ENCODE measurements around the gene TGFBR2.
A peak's percentile ranks its signal among the peaks of the same experiment; 100 is the strongest.

Gene TGFBR2

GRCh38 chr3:30577788-30578187 is 28.6 kb upstream of the TGFBR2 start:
- H3K27ac ChIP-seq = no peak overlapping the region
- no peak for DNase-seq (ENCODE audit: low spot score)
- POLR2A ChIA-PET (ENCODE audit: low non-redundant PET) = no interaction called here

GRCh38 chr3:30578479-30578878 is 27.9 kb upstream of the TGFBR2 start:
- TF ChIP-seq CTCF (conservative IDR thresholded peaks at IDR 0.05; ENCODE audit: low read depth) = no peak
- POLR2A ChIA-PET (ENCODE audit: low non-redundant PET) = no interaction called here

More at GRCh38 chr3:30577788-30578187, 28.6 kb upstream of the TGFBR2 start:
- TF ChIP-seq CTCF (conservative IDR thresholded peaks at IDR 0.05; ENCODE audit: low read depth) = no peak
- CTCF ChIA-PET = interaction anchor here (1.8 kb wide), 1 partner anchor 9 kb away, joined by 5 read pairs; no protein-coding TSS in a partner anchor

GRCh38 chr3:30578986-30579579 is 27.3 kb upstream of the TGFBR2 start:
- no peak for DNase-seq (ENCODE audit: low spot score)
- no peak overlapping the region for H3K27ac ChIP-seq
- ChIA-PET CTCF (interaction anchor here (0.5 to 1.8 kb wide), 3 partner anchors 11 to 18 kb away, joined by 3 to 5 read pairs (median 3); no protein-coding TSS in a partner anchor), POLR2A (ENCODE audit: low non-redundant PET) (no interaction called here)
- no peak for TF ChIP-seq CTCF (conservative IDR thresholded peaks at IDR 0.05; ENCODE audit: low read depth)

More at GRCh38 chr3:30578479-30578878, 27.9 kb upstream of the TGFBR2 start:
- H3K27ac ChIP-seq = no peak overlapping the region
- DNase-seq (ENCODE audit: low spot score) = peak; percentile 5
- CTCF ChIA-PET = interaction anchor here (1.8 kb wide), 1 partner anchor 10 kb away, joined by 5 read pairs; no protein-coding TSS in a partner anchor

GRCh38 chr3:30581067-30581585 is 25.3 kb upstream of the TGFBR2 start:
- DNase-seq (ENCODE audit: low spot score) = no peak
- CTCF ChIA-PET = no interaction called here
- POLR2A ChIA-PET (ENCODE audit: low non-redundant PET) = no interaction called here
- TF ChIP-seq CTCF (conservative IDR thresholded peaks at IDR 0.05; ENCODE audit: low read depth) = no peak
- no peak overlapping the region for H3K27ac ChIP-seq

GRCh38 chr3:30581982-30582381 is 24.4 kb upstream of the TGFBR2 start:
- no peak for DNase-seq (ENCODE audit: low spot score)

GRCh38 chr3:30583973-30584372 is 22.4 kb upstream of the TGFBR2 start:
- no peak for DNase-seq (ENCODE audit: low spot score)
- POLR2A ChIA-PET (ENCODE audit: low non-redundant PET) = no interaction called here
- H3K27ac ChIP-seq = no peak overlapping the region
- TF ChIP-seq CTCF (conservative IDR thresholded peaks at IDR 0.05; ENCODE audit: low read depth) = no peak
- CTCF ChIA-PET = interaction anchor here (0.5 kb wide), 1 partner anchor 593 kb away, joined by 3 read pairs; no protein-coding TSS in a partner anchor

More at GRCh38 chr3:30581982-30582381, 24.4 kb upstream of the TGFBR2 start:
- ChIA-PET CTCF (no interaction called here), POLR2A (ENCODE audit: low non-redundant PET) (no interaction called here)
- no peak for TF ChIP-seq CTCF (conservative IDR thresholded peaks at IDR 0.05; ENCODE audit: low read depth)
- H3K27ac ChIP-seq = no peak overlapping the region
